ENCODE measurements around the gene ATP8B3.

ATP8B3 gene

DNA sequence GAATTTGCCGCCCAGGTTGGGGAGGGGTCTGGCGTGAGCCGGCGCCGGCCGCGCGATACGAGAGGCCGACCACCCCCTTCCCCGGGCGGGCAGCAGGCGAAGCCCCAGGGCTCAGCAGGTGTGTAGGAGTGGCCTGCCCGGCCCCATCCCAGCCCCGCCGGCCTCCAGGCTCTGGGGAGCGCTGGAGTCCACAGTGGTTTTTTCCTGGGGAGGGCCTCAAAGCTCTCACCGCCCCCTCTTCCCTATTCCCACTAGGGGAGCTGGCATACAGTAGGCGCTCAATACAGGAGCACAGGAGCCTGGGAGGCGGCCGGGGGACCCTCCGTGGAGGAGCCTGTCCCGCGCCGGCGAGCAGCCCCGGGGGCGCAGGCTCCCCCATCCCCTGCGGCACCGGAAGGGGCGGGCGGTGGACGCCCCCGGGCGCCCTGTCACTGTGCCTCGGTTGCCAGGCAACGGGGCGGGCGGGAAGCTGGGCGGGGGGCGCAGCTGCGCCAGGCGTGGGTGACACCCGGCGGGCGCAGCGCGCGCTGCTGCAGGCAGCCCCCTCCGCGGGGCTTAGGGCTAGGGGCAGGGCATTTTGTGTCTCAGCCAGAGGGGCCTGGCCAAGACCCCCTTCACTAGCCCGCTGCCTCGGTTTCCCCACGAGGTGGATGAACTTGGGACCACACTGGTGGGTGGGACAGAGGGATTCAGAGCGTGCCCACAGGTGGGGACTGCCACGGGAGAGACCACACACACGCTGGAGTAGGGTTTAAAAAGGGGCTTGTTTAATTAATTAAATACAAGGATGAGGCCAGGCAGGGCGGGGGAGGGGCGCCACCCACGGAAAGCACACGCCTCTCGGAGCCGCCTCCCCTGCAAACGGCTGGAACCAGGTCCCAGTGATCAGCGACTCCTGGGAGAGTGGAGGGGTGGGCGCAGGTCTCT, 39.8 kb upstream of the ATP8B3 start:
- no peak for DNase-seq (ENCODE audit: insufficient read length, low spot score)
- no peak for FAIRE-seq

DNA sequence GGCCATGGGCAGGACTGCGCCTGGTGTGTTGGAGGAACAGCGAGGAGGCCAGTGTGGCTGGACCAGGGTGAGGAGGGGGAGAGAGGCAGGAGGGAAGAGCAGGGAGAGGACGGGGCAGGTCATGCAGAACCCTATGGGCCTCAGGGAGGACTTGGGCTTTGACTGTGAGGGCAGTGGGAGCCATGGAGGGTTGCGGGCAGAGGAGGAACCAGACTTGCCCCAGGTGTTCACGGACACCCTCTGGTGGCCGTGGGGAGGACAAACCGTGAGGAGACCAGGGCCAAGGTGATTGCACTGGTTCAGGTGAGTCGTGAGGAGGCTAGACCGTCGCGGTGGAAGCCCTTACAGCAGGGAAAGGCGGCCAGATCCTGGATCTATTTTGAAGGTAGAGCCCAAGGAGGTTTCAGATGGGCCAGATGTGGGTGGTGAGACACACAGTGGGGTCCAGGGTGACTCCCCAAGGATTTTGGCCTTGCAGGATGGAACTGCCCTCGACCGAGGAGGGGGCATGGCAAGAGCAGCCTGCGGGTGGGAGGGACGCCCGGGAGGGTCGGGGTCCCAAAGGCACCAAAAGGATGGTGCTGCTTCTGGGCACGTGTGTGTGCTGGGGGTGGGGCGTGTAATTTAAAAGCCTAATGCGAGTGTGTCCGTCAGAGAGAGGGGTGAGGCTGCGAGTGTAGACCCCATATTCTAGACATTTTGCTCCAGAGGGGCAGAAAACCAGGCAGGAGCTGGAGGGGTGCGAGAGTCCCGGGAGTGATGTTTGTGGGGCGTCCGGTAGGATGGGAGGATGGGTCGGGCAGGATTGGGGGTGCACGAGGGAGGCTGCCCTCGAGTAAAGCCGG, 39.0 kb upstream of the ATP8B3 start:
- no peak for DNase-seq (ENCODE audit: insufficient read length, low spot score)
- FAIRE-seq, result no peak

DNA sequence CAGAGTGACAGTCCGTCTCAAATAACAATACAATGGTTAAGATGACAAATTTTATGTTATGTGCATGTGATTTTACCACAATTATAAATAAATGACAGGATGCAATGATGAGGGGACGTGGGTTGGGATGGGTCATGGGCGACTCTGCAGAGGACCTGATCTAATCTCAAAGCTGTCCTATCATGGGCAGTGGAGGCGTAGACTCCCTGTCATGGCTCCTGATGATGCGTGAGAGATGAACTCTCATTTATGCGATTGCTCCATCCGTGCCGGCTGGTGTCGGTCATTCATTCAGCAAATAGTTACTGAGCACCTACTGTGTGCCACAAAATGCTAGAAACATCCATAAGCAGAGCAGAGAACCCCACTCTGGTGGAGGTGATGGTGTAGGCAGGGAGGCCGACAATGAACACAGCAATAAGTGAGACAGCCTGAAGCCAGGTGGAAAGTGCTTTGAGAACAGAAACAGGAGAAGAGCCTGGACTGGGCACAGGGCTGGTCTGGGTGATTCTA, 37.9 kb upstream of the ATP8B3 start:
- DNase-seq (ENCODE audit: insufficient read length, low spot score), result no peak
- no peak for FAIRE-seq

DNA sequence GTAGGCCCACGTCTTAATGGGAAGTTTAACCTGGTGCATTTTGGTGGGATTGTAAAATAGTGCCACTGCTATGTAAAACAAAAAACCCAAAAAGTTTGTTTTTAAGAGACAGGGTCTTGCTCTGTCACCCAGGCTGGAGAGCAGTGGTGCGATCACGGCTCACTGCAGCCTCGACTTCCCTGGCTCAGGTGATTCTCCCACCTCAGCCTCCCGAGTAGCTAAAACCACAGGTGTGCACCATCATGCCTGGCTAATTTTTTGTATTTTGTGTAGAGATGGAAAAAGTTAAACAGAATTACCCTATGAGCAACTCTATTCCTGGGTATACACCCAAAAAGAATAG, 37.0 kb upstream of the ATP8B3 start:
- peak; percentile 11 for FAIRE-seq

DNA sequence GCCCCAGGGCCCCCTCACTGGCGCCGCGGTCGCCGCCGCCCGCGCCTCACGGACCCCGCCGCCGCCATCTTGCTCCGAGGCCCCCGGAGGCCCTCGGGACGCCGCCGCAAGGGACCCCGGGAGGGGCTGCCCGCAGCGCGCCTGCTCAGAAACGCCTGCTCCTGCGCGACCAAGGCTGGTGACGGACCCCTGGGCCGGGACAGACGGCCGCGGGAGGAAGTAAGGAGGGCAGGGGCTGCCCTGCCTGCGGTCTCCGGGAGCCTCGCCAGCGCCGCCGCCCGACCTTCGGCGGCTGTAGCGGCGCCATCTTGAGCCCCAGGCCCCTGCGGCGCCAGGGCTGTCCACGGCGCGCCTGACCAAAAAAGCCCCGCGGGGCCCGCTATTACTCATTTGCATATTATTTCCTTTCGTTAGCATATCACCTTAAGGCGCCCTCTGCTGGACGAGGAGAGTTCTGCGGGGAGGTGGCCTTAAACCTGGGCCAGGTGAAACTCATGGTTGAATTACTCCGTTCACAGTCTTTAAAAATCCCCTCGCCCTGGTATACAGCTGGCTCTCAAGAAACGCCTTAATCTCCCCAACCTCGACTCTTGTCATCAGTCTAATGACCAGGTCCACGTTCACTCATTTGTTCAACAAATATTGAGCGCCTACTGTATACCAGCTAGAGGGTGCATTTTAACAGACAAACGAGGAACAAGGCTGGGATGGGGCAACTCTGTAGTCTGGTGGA, 36.5 kb upstream of the ATP8B3 start, which contains the start of gene REXO1:
Gene REXO1, minus strand, starts transcription at position 85 of the 733 bp plus-strand sequence. CDS start 125 bp downstream, outside the sequence.
- DNase-seq (ENCODE audit: insufficient read length, low spot score) (peak; percentile 91), FAIRE-seq (peak; percentile 97)

More for the DNA sequence above, 37.0 kb upstream of the ATP8B3 start:
- DNase-seq (ENCODE audit: insufficient read length, low spot score), result no peak

DNA sequence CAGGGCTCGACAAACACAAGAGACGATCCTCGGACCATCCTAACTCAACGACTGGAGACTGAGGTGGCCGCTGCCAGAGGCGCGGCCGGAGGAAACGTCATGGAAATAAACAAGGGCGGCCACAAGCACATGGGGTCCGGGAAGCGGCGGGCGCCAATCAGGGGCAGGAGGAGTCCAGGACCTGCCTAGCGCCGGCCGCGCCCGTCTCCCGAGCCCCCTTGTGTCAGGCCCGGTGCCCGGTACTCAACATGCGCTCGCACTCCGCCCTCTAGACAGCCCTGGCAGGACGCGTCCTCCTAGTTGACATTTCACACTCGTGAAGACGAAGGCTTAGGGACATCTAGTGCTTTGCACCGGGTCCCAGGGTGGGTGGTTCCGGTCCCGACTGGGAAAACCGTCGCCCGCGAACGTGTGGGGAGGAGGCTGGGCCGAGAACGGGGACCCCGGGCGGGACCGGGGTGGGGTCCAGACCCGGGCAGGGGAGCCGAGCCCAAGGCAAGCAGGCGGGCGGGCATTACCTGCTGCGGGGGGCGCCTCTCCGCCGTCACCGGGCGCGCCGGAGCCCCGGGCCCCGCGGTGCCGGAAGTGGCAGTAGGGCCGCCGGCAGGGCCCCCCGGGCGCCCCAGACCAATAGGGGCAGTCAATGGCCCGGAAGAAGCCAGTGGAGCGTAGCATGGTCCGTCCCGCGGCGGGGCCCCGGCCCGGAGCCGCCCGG, 35.8 kb upstream of the ATP8B3 start:
- no peak for DNase-seq (ENCODE audit: insufficient read length, low spot score)
- peak; percentile 26 for FAIRE-seq

DNA sequence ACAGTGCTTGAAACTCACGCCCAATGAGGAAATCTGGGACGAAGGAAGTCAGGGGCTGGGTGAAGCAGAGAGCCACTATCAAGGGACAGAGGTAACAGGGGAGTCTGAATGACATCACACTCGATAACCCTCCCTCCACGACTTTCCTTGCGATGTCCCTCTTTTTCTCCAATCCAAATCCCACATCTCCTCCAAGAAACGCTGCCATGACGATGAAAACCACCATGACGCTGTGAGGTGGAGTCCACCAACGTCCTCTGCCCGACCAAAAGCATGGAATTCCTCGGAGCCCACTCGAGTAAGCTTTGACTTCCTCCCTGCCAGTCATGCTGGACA, 35.2 kb upstream of the ATP8B3 start:
- DNase-seq (ENCODE audit: insufficient read length, low spot score), result no peak
- peak; percentile 21 for FAIRE-seq

DNA sequence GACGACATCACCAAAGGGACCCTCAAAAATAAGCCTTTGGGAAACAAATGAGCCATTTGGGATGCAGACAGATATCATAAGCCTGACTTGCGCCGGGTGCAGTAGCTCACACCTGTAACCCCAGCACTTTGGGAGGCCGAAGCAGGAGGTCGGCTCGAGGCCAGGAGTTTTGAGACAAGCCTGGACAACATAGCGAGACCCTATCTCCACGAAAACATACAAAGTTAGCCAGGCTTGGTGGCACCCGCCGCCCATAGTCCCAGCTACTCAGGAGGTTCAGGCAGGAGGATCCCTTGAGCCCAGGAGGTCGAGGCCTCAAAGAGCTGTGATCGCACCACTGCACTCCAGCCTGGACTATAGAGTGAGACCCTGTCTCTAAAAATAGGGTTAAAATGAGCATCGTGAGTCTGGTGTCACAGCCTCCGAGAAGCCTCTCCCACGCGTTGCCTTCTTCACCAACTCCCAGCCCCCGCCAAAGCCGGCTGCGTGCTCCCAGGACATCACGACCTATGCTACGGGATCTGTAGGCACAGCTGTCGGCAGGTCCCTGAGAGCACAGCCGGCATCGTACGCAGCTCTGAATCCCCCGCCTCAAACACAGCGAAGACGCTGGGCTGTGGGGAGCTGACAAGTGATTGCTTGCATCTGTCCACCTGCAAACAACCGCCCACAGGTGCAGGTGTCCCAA, 34.6 kb upstream of the ATP8B3 start:
- DNase-seq (ENCODE audit: insufficient read length, low spot score) (no peak), FAIRE-seq (no peak)

DNA sequence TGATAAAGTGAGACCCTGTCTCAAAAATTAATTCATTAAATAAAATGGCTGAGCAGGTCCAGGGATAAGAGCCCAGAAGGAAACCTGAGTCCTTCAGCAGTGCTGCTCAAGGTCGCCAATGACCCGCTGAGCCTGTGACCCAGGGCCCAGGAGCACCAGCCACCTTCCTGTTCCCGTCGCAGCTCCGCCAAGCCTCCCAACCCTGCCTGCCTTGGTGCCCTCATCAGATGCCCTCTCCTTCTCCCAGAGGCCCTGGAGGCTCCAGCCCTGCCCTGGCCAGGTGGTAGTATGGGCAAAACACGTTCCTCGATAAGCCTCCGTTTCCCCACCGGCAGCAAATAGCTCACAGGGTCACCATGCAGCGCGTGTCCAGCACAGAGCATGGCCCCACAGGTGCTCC, 33.6 kb upstream of the ATP8B3 start:
- FAIRE-seq (no peak), DNase-seq (ENCODE audit: insufficient read length, low spot score) (no peak)

DNA sequence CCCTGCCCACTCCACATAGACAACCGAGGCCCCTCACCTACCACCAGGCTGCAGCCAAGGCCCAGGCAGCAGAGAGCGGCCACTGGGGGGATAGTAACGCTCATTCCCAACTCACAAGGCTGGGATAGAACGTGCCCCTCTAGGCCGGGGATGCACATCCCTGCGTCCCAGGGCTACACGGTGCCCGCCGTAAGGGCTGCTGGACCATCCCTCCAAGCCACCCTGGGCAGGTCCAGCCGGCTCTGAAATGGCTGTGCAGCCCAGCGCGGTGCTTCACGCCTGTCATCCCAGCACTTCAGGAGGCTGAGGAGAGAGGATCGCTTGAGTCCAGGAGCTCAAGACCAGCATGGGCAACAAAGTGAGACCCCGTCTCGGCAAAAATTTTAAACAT, 33.0 kb upstream of the ATP8B3 start:
- DNase-seq (ENCODE audit: insufficient read length, low spot score), result no peak
- FAIRE-seq, result no peak

DNA sequence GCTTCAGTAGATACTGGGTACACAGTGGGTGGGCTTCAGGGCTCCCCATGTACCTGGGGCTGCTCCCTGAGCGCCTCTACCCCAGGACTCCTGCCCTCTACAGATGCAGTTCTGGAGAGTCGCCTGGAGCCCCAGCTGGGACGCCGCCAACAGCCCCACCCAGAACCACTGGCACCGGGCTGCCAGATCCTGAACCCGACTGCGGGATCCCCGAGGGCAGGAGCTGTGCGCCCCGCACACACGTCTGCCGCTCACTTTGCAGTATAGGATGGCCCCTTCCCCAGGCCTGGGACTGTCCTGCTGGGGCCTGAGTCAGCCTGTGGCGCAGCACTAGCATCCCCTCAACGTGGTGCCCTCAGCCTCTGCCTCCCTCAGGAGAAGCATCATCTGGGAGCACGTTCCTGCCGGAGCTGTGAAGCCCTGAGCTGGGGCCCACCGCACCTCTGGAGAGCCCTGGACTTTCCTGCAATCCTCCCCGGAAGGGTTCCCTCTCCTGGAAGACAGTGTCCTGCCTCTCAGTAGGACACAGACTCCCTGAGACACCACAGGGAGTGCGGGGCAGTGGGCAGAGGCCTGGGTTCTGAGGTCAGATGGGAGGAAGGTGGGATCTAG, 32.5 kb upstream of the ATP8B3 start:
- DNase-seq (ENCODE audit: insufficient read length, low spot score) (no peak), FAIRE-seq (no peak)

DNA sequence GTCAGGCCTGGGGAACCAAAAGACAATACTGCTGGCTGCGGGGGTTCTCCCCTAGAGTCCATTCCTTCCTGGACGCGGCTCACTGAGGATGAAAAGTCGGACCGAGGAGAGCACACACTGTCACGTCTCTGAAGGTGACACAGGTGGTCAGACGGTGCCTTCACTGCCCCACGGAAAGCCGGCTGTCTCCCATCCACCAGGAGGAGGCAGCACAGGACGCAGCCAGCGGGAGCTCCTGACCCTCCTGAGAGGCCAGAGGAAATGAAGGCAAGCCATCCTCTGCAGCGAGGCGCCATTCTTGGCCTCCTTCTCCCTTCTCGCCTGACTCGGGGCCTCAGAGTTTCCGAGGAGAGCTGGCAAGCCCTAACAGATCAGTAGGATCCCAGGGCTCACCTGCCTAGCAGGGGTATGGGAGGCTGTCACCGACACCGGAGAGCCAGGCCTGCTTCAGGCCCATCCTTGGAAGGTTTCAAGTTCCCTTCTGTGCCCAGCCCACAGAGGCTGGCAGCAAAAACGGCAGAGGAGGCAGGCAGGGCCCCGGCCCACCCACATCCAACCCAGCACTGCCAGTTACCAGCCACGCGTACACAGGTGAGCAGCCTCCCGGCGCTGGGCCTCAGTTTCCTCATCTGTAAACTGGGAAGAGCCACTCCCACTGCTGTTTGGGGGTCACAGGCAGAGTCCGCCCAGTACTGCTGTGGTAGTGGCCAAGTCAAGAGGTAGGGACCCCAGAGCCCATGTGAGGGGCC, 31.7 kb upstream of the ATP8B3 start:
- DNase-seq (ENCODE audit: insufficient read length, low spot score), result no peak
- no peak for FAIRE-seq

DNA sequence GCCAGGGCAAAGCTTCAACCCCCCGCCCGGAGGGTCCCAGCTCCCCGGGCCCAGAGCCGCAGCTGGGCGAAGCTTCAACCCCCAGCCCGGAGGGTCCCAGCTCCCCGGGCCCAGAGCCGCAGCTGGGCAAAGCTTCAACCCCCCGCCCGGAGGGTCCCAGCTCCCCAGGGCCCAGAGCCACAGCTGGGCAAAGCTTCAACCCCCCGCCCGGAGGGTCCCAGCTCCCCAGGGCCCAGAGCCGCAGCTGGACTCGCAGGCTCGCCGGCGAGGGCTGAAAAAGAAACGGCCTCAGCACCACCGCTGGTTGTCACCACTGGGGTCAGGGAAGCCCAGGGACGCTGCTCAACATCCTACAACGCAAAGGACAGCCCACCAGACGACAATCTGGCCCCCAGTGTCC, 31.0 kb upstream of the ATP8B3 start:
- DNase-seq (ENCODE audit: insufficient read length, low spot score), result no peak
- FAIRE-seq, result no peak

DNA sequence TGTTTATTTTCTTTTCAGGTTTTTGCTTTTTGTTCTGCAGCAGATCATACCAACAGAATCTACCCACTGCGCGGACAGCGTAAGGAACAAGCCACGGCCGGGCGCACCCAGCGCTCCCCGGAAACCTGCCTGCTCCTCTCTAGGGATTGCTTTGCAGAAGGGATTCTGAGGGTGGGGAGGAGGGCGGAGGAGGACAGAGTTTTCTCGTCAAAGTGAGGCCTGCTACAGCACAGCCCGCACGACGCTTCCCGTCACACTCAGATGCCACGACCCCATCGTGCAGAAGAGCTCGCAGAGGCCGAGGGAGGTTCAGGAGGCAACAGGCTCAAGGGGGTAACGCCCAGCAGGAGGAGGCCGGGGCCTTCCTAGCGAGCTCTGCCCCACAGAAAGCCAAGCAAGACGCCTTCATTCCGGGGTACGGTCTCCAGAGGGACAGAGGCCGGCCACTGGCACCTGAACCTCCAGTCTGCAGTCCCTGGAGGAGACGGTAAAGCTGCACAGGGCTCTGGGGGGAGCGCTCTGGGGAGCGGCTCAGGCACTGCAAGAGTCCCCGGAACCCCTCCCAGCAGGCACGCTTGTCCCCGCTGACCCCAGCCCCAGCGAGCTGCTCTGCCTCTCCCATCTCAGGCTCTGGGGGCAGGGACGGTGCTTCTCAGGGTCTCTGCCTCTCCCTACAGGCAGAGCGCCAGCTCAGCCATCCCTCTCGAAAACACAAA, 29.3 kb upstream of the ATP8B3 start:
- no peak for FAIRE-seq
- DNase-seq (ENCODE audit: insufficient read length, low spot score), result no peak

DNA sequence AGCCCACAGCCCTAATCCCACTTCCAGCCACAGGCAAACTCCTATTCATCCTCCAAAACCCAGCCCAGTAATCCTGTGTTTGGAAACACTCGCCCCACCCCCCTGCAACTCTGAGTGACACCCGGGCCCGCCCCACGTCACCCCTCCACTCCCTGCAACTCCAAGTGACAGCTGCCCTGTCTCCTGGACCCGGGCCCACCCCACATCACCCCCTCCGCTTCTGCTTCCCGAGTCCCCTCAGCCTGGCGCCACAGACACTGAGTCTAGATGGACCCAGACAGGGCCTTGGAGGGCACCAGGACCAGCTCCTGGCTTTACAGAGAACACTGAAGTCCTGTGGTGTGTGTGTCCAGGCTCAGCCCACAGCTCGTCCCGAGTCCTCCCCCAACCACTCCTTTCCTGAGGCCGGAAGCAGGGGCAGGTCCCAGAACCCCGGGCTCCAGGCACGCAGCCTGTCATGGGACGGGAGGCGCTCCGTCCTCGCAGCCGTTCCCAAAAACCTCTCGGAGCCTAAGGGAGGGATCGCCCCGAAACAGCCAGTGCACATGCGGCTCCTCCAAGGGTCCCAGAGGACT, 28.6 kb upstream of the ATP8B3 start:
- FAIRE-seq (no peak), DNase-seq (ENCODE audit: insufficient read length, low spot score) (no peak)

DNA sequence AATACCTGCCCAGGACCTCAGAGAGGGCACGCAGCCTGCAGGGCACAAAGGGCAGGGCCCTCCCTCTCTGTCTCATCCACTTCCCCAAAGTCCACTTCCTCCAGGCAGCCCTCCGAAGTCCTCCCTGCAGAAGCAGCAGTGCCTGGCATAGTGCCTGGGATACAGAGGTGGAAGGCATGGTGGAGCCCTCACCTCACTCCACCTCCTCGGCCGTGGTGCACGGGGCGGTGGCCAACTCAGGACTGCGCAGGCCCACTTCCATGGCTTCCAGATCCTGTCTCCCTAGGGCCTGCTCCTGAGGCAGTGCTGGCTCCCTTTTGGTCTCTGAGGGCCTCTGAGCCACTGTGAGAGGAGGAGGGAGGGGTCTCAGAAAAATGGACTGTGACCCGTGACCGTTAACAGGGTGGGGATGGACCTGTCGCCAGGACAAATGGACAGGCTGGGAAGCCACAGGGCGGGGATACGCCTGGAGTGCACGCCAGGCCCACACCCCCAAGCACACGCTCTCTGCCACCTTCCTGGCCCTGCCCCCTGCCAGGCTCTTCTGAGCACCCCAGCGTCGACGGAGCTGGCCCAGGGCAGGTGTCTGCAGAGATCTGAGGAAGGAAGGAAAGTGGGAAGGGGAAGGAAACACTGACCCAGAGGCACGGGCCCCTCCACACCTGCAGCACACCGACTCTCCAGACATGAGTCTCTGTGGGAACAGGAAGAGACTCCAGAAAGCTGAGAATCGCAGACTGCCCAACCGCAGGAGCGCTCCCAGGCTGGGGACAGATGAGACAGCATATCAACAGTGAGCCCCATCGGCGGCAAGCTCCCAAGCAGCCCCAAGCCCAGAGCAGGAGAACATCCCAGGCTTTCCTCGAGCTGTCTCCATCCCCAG, 27.8 kb upstream of the ATP8B3 start:
- no peak for DNase-seq (ENCODE audit: insufficient read length, low spot score)
- no peak for FAIRE-seq

Data from GM19239 (cell line).